ENCODE data around the gene TTYH2. TPM values are rescaled to one million over a fixed set of nuclear protein-coding genes. Genes with fewer than 3 reads are reported as not detected.

TTYH2 gene
- polyA plus RNA-seq, 4 donors = 14.8 to 39.4 (median 15.9) TPM

- DNase-seq (ENCODE audit: low read depth in 4 of 4, low spot score in 3 of 4) = no peak
These were observed 20.2 kb upstream of the TTYH2 start for GRCh38 chr17:74192950-74193781.

- DNase-seq (ENCODE audit: low read depth in 4 of 4, low spot score in 3 of 4) = no peak
These were observed 18.7 kb upstream of the TTYH2 start for GRCh38 chr17:74194682-74195081.

GRCh38 chr17:74196541-74197317 lies 16.6 kb upstream of the TTYH2 start:
- no peak for DNase-seq (ENCODE audit: low read depth in 4 of 4, low spot score in 3 of 4)

- DNase-seq (ENCODE audit: low read depth in 4 of 4, low spot score in 3 of 4) = no peak
These were observed 15.6 kb upstream of the TTYH2 start for GRCh38 chr17:74197801-74198200.

GRCh38 chr17:74198694-74199093 lies 14.7 kb upstream of the TTYH2 start:
- DNase-seq (ENCODE audit: low read depth in 4 of 4, low spot score in 3 of 4) = no peak

GRCh38 chr17:74199306-74200092 lies 13.9 kb upstream of the TTYH2 start:
- DNase-seq (ENCODE audit: low read depth in 4 of 4, low spot score in 3 of 4) = no peak

GRCh38 chr17:74200112-74200511 lies 13.3 kb upstream of the TTYH2 start:
- no peak for DNase-seq (ENCODE audit: low read depth in 4 of 4, low spot score in 3 of 4)

GRCh38 chr17:74201250-74201649 lies 12.1 kb upstream of the TTYH2 start:
- DNase-seq (ENCODE audit: low read depth in 4 of 4, low spot score in 3 of 4) = no peak

GRCh38 chr17:74201948-74202347 lies 11.4 kb upstream of the TTYH2 start:
- DNase-seq (ENCODE audit: low read depth in 4 of 4, low spot score in 3 of 4) = no peak

GRCh38 chr17:74202938-74203337 lies 10.4 kb upstream of the TTYH2 start:
- DNase-seq (ENCODE audit: low read depth in 4 of 4, low spot score in 3 of 4) = no peak

- peak; percentile 93 to 97 (median 95) for DNase-seq (ENCODE audit: low read depth in 4 of 4, low spot score in 3 of 4)
These were observed 9.7 kb upstream of the TTYH2 start, which contains the start of gene RPL38 for GRCh38 chr17:74203439-74204240. RPL38 (plus strand) TSS chr17:74203678; CDS start chr17:74203956, 278 bp downstream.

- no peak for DNase-seq (ENCODE audit: low read depth in 4 of 4, low spot score in 3 of 4)
These were observed 8.9 kb upstream of the TTYH2 start for GRCh38 chr17:74204474-74204873.

- DNase-seq (ENCODE audit: low read depth in 4 of 4, low spot score in 3 of 4) = no peak
These were observed 8.1 kb upstream of the TTYH2 start for GRCh38 chr17:74205274-74205673.

- no peak for DNase-seq (ENCODE audit: low read depth in 4 of 4, low spot score in 3 of 4)
These were observed 7.0 kb upstream of the TTYH2 start for GRCh38 chr17:74206332-74206818.

GRCh38 chr17:74210191-74211140 lies 2.9 kb upstream of the TTYH2 start:
- DNase-seq (ENCODE audit: low read depth in 4 of 4, low spot score in 3 of 4) = no peak

- no peak for DNase-seq (ENCODE audit: low read depth in 4 of 4, low spot score in 3 of 4)
These were observed 2.0 kb upstream of the TTYH2 start for GRCh38 chr17:74211141-74211911.

GRCh38 chr17:74211912-74212208 lies 1.5 kb upstream of the TTYH2 start:
- no peak for DNase-seq (ENCODE audit: low read depth in 4 of 4, low spot score in 3 of 4)

- no peak for DNase-seq (ENCODE audit: low read depth in 4 of 4, low spot score in 3 of 4)
These were observed 1.0 kb upstream of the TTYH2 start for GRCh38 chr17:74212209-74212912.

Measured in left renal pelvis (tissue), 4 donors.